ENCODE results near the gene ANO8.

GRCh38 chr19:17282488-17283125 is 52.0 kb downstream of the ANO8 start:
- TF ChIP-seq ZNF678 (CRISPR knock-in tag; IDR thresholded peaks at IDR 0.05) (no peak), USF2 (IDR thresholded peaks at IDR 0.05; ENCODE audit: low read depth, low read length) (no peak), USF2 (CRISPR knock-in tag; IDR thresholded peaks at IDR 0.05; ENCODE audit: borderline replicate concordance) (no peak), SIX4 (CRISPR knock-in tag; IDR thresholded peaks at IDR 0.05) (no peak), JUND (CRISPR knock-in tag; IDR thresholded peaks at IDR 0.05) (no peak), JUN (CRISPR knock-in tag; IDR thresholded peaks at IDR 0.05) (no peak), POLR2A (IDR thresholded peaks at IDR 0.05; ENCODE audit: insufficient read depth in 1 of 2, low read depth in 2 of 2, low read length in 2 of 2) (no peak), DPF2 (CRISPR knock-in tag; IDR thresholded peaks at IDR 0.05; ENCODE audit: borderline replicate concordance, low read depth) (no peak), SP140L (CRISPR knock-in tag; IDR thresholded peaks at IDR 0.05; ENCODE audit: borderline replicate concordance) (no peak)
- TF ChIP-seq, protein P1, sequence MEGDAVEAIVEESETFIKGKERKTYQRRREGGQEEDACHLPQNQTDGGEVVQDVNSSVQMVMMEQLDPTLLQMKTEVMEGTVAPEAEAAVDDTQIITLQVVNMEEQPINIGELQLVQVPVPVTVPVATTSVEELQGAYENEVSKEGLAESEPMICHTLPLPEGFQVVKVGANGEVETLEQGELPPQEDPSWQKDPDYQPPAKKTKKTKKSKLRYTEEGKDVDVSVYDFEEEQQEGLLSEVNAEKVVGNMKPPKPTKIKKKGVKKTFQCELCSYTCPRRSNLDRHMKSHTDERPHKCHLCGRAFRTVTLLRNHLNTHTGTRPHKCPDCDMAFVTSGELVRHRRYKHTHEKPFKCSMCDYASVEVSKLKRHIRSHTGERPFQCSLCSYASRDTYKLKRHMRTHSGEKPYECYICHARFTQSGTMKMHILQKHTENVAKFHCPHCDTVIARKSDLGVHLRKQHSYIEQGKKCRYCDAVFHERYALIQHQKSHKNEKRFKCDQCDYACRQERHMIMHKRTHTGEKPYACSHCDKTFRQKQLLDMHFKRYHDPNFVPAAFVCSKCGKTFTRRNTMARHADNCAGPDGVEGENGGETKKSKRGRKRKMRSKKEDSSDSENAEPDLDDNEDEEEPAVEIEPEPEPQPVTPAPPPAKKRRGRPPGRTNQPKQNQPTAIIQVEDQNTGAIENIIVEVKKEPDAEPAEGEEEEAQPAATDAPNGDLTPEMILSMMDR (CRISPR knock-in tag; IDR thresholded peaks at IDR 0.05) = peak; percentile 99
- TF ChIP-seq, protein P2, sequence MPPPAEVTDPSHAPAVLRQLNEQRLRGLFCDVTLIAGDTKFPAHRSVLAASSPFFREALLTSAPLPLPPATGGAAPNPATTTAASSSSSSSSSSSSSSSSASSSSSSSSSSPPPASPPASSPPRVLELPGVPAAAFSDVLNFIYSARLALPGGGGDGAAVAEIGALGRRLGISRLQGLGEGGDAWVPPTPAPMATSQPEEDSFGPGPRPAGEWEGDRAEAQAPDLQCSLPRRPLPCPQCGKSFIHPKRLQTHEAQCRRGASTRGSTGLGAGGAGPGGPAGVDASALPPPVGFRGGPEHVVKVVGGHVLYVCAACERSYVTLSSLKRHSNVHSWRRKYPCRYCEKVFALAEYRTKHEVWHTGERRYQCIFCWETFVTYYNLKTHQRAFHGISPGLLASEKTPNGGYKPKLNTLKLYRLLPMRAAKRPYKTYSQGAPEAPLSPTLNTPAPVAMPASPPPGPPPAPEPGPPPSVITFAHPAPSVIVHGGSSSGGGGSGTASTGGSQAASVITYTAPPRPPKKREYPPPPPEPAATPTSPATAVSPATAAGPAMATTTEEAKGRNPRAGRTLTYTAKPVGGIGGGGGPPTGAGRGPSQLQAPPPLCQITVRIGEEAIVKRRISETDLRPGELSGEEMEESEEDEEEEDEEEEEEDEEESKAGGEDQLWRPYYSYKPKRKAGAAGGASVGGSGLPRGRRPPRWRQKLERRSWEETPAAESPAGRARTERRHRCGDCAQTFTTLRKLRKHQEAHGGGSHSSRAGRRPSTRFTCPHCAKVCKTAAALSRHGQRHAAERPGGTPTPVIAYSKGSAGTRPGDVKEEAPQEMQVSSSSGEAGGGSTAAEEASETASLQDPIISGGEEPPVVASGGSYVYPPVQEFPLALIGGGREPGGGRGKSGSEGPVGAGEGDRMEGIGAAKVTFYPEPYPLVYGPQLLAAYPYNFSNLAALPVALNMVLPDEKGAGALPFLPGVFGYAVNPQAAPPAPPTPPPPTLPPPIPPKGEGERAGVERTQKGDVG (CRISPR knock-in tag; IDR thresholded peaks at IDR 0.05; ENCODE audit: borderline replicate concordance) = 0 out of 2 replicates have a peak, but pooled peaks have one; percentile 53
- TF ChIP-seq, protein P3, sequence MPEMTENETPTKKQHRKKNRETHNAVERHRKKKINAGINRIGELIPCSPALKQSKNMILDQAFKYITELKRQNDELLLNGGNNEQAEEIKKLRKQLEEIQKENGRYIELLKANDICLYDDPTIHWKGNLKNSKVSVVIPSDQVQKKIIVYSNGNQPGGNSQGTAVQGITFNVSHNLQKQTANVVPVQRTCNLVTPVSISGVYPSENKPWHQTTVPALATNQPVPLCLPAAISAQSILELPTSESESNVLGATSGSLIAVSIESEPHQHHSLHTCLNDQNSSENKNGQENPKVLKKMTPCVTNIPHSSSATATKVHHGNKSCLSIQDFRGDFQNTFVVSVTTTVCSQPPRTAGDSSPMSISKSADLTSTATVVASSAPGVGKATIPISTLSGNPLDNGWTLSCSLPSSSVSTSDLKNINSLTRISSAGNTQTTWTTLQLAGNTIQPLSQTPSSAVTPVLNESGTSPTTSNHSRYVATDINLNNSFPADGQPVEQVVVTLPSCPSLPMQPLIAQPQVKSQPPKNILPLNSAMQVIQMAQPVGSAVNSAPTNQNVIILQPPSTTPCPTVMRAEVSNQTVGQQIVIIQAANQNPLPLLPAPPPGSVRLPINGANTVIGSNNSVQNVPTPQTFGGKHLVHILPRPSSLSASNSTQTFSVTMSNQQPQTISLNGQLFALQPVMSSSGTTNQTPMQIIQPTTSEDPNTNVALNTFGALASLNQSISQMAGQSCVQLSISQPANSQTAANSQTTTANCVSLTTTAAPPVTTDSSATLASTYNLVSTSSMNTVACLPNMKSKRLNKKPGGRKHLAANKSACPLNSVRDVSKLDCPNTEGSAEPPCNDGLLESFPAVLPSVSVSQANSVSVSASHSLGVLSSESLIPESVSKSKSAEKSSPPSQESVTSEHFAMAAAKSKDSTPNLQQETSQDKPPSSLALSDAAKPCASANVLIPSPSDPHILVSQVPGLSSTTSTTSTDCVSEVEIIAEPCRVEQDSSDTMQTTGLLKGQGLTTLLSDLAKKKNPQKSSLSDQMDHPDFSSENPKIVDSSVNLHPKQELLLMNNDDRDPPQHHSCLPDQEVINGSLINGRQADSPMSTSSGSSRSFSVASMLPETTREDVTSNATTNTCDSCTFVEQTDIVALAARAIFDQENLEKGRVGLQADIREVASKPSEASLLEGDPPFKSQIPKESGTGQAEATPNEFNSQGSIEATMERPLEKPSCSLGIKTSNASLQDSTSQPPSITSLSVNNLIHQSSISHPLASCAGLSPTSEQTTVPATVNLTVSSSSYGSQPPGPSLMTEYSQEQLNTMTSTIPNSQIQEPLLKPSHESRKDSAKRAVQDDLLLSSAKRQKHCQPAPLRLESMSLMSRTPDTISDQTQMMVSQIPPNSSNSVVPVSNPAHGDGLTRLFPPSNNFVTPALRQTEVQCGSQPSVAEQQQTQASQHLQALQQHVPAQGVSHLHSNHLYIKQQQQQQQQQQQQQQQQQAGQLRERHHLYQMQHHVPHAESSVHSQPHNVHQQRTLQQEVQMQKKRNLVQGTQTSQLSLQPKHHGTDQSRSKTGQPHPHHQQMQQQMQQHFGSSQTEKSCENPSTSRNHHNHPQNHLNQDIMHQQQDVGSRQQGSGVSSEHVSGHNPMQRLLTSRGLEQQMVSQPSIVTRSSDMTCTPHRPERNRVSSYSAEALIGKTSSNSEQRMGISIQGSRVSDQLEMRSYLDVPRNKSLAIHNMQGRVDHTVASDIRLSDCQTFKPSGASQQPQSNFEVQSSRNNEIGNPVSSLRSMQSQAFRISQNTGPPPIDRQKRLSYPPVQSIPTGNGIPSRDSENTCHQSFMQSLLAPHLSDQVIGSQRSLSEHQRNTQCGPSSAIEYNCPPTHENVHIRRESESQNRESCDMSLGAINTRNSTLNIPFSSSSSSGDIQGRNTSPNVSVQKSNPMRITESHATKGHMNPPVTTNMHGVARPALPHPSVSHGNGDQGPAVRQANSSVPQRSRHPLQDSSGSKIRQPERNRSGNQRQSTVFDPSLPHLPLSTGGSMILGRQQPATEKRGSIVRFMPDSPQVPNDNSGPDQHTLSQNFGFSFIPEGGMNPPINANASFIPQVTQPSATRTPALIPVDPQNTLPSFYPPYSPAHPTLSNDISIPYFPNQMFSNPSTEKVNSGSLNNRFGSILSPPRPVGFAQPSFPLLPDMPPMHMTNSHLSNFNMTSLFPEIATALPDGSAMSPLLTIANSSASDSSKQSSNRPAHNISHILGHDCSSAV (CRISPR knock-in tag; IDR thresholded peaks at IDR 0.05; ENCODE audit: borderline replicate concordance) = no peak
